SK-N-SH (cell line): ENCODE measurements around the gene TGFBR3. TPM values are rescaled to one million over a fixed set of nuclear protein-coding genes. Genes with fewer than 3 reads are reported as not detected.

Experiments used
- CTCF ChIA-PET: fragments of 300-600, 350-600 bp; formaldehyde crosslinking; extraction: SDS; loops from one replicate; lab custom pipeline; 2021; lab: Yijun Ruan, JAX
- POLR2A ChIA-PET: fragments of 350-600 bp; sonication (Branson Sonifier 250); formaldehyde crosslinking; extraction: SDS; loops from one replicate; lab custom pipeline; 2020; ENCODE audit warnings: antibody characterized with exemption, inconsistent platforms; lab: Yijun Ruan, JAX
- DNase-seq: peaks from one replicate; pipeline ENCODE4 v3.0.0; 2012
- H2AFZ ChIP-seq: fragments of 200-600 bp; sonication (generic); 2 replicates; pipeline ENCODE4 v1.8.1; 2016; ENCODE audit warnings: antibody characterized with exemption, mild to moderate bottlenecking, low read depth
- H3F3A ChIP-seq: fragments of 200-600 bp; sonication (generic); replicated peaks from 2 replicates; pipeline ENCODE3; 2016; ENCODE audit warnings: antibody characterized with exemption, mild to moderate bottlenecking; ENCODE audit not compliant: insufficient read depth
- H3K27ac ChIP-seq, 2 experiments: fragments of 200-500 bp in 1 of 2; fragments of 200-600 bp in 1 of 2; sonication (Bioruptor generic) in 1 of 2; sonication (generic), shearing (Covaris generic) in 1 of 2; 2 replicates each; pipeline versions ENCODE4 v1.5.1 to v1.6.1; 2014 to 2016; ENCODE audit warnings: low read depth in 2 of 2, inconsistent platforms in 1 of 2, low read length in 1 of 2, mild to moderate bottlenecking in 1 of 2, mixed read lengths in 1 of 2
- H3K27me3 ChIP-seq: fragments of 200-600 bp; sonication (generic), shearing (Covaris generic); 2 replicates; pipeline ENCODE4 v1.6.1; 2016; ENCODE audit warnings: mixed run types; ENCODE audit not compliant: insufficient read depth
- H3K36me3 ChIP-seq, 2 experiments: fragments of 200-500 bp in 1 of 2; fragments of 200-600 bp in 1 of 2; sonication (Bioruptor generic) in 1 of 2; sonication (generic) in 1 of 2; replicated peaks in 1 of 2; 2 replicates each; pipeline versions ENCODE3 to v1.5.1; 2014 to 2016; ENCODE audit warnings: low read length in 1 of 2, mild to moderate bottlenecking in 1 of 2; ENCODE audit not compliant: insufficient read depth in 2 of 2, control insufficient read depth in 1 of 2
- H3K4me1 ChIP-seq, 2 experiments: fragments of 200-500 bp in 1 of 2; fragments of 200-600 bp in 1 of 2; sonication (Bioruptor generic) in 1 of 2; sonication (generic), shearing (Covaris generic) in 1 of 2; 2 replicates each; pipeline versions ENCODE4 v1.5.1 to v1.6.1; 2014 to 2016; ENCODE audit warnings: low read depth in 1 of 2, low read length in 1 of 2, mixed run types in 1 of 2; ENCODE audit not compliant: insufficient read depth in 2 of 2, control insufficient read depth in 1 of 2
- H3K4me2 ChIP-seq: fragments of 200-600 bp; sonication (generic), shearing (Covaris generic); 2 replicates; pipeline ENCODE4 v1.6.1; 2017; ENCODE audit warnings: mixed run types
- H3K4me3 ChIP-seq, 2 experiments: fragments of 200-500 bp in 1 of 2; fragments of 200-600 bp in 1 of 2; sonication (Bioruptor generic) in 1 of 2; sonication (generic), shearing (Covaris generic) in 1 of 2; 2 replicates each; pipeline versions ENCODE4 v1.5.1 to v1.8.1; 2014 to 2016; ENCODE audit warnings: low read depth in 2 of 2, inconsistent platforms in 1 of 2, low read length in 1 of 2, mild to moderate bottlenecking in 1 of 2, mixed read lengths in 1 of 2, moderate library complexity in 1 of 2
- H3K79me2 ChIP-seq: fragments of 200-600 bp; sonication (generic); 2 replicates; pipeline ENCODE4 v1.8.1; 2017; ENCODE audit warnings: mild to moderate bottlenecking; ENCODE audit not compliant: insufficient read depth
- H3K9ac ChIP-seq: fragments of 200-600 bp; sonication (generic); 2 replicates; pipeline ENCODE4 v1.6.1; 2017; ENCODE audit warnings: mixed run types
- H3K9me2 ChIP-seq: fragments of 200-600 bp; sonication (generic); 2 replicates; pipeline ENCODE4 v1.6.1; 2017; ENCODE audit warnings: mixed run types
- H3K9me3 ChIP-seq: fragments of 200-600 bp; sonication (generic); 2 replicates; pipeline ENCODE4 v1.6.1; 2017; ENCODE audit warnings: mixed run types, mild to moderate bottlenecking, moderate library complexity
- H4K20me1 ChIP-seq: fragments of 200-600 bp; sonication (generic); 2 replicates; pipeline ENCODE4 v1.6.1; 2017; ENCODE audit warnings: mild to moderate bottlenecking, mixed run types; ENCODE audit not compliant: insufficient read depth
- EZH2phosphoT487 ChIP-seq: fragments of 200-600 bp; sonication (generic); IDR thresholded peaks from 2 replicates; pipeline ENCODE4 v1.6.1; 2017; ENCODE audit warnings: low read depth, mixed run types, mild to moderate bottlenecking, antibody characterized with exemption, moderate library complexity, borderline replicate concordance
- FOSL2 ChIP-seq: IDR thresholded peaks from 2 replicates; pipeline ENCODE4 v1.4.0; 2012; ENCODE audit warnings: low read depth, mild to moderate bottlenecking, moderate library complexity, borderline replicate concordance
- GABPA ChIP-seq: IDR thresholded peaks from 2 replicates; pipeline ENCODE4 v1.4.0; 2012; ENCODE audit warnings: low read depth, mild to moderate bottlenecking
- PBX3 ChIP-seq: IDR thresholded peaks from 2 replicates; pipeline ENCODE4; 2012
- SMC3 ChIP-seq: IDR thresholded peaks from 2 replicates; pipeline ENCODE4 v1.6.1; 2012; ENCODE audit warnings: low read depth, low read length, improper control_type of control experiment
- TAF1 ChIP-seq: IDR thresholded peaks from 2 replicates; pipeline ENCODE4 v1.6.1; 2012; ENCODE audit warnings: low read depth, mild to moderate bottlenecking, low read length, moderate library complexity, borderline replicate concordance
- TCF12 ChIP-seq: IDR thresholded peaks from 2 replicates; pipeline ENCODE4 v1.4.0; 2012
- WGBS: methylation state at CpG from one replicate; pipeline ENCODE4 v1.1.6; 2017; ENCODE audit warnings: low lambda C conversion rate; 5-methylcytosine and 5-hydroxymethylcytosine counted together
- polyA plus RNA-seq, 3 experiments: library from polyadenylated mRNA; depleted of rRNA; stranded (reverse); fragments of >200 nt; gene quantifications; 2 replicates each; pipeline ENCODE4 v1.2.3, GENCODE V29; 2012
- TF ChIP-seq, protein P1 (sequence below): IDR thresholded peaks from 2 replicates; pipeline ENCODE4 v1.4.0; 2012; ENCODE audit warnings: low read depth, borderline replicate concordance

TGFBR3 gene
- polyA plus RNA-seq, 1 of the 3 experiments (the other 2 are of a cell fraction): 0.07 TPM

- H3K36me3 ChIP-seq: no peaks in the 10 kb centered on the region
- peaks cover 34% of the 10 kb centered on the region for H3K27me3 ChIP-seq
Observed at GRCh38 chr1:91779548-91780021, 106.4 kb downstream of the TGFBR3 start.

GRCh38 chr1:91778964-91779363 lies 107.0 kb downstream of the TGFBR3 start:
- ChIA-PET POLR2A (no interaction called here), CTCF (no interaction called here)
- DNase-seq: no peak
- H3K4me2 ChIP-seq: no peak overlapping the region
- H3F3A ChIP-seq: peaks cover 13% of the 10 kb centered on the region
- TF ChIP-seq PBX3: no peak
- TF ChIP-seq GABPA: no peak
- H3K36me3 ChIP-seq: no peaks in the 10 kb centered on the region
- no peaks in the 10 kb centered on the region for H4K20me1 ChIP-seq
- H3K27ac ChIP-seq: no peak overlapping the region
- H3K27me3 ChIP-seq: peaks cover 41% of the 10 kb centered on the region
- no peak overlapping the region for H3K9ac ChIP-seq
- no peaks in the 10 kb centered on the region for H3K79me2 ChIP-seq
- H3K9me3 ChIP-seq: no peaks in the 10 kb centered on the region
- no peaks in the 10 kb centered on the region for H3K9me2 ChIP-seq
- H3K4me3 ChIP-seq: no peak overlapping the region
- peaks cover 0 to 13% of the 10 kb centered on the region in 2 experiments; a peak in 2 of 4 replicates for H3K4me1 ChIP-seq
- H2AFZ ChIP-seq: no peak overlapping the region
- 78% methylated on average over 5 of the region's 5 CpGs for WGBS

More at GRCh38 chr1:91779548-91780021, 106.4 kb downstream of the TGFBR3 start:
- CTCF ChIA-PET: no interaction called here
- 35% methylated on average over 2 of the region's 2 CpGs for WGBS
- Histone ChIP-seq H3K27ac (no peak overlapping the region), H3K4me3 (no peak overlapping the region), H4K20me1 (no peaks in the 10 kb centered on the region), H3K4me2 (no peak overlapping the region), H3K4me1 (peaks cover 0 to 13% of the 10 kb centered on the region in 2 experiments; a peak in 2 of 4 replicates), H2AFZ (no peak overlapping the region), H3K9ac (no peak overlapping the region), H3F3A (peaks cover 13% of the 10 kb centered on the region), H3K79me2 (no peaks in the 10 kb centered on the region), H3K9me3 (no peaks in the 10 kb centered on the region), H3K9me2 (no peaks in the 10 kb centered on the region)
- POLR2A ChIA-PET: no interaction called here
- DNase-seq: no peak
- TF ChIP-seq, protein P1, sequence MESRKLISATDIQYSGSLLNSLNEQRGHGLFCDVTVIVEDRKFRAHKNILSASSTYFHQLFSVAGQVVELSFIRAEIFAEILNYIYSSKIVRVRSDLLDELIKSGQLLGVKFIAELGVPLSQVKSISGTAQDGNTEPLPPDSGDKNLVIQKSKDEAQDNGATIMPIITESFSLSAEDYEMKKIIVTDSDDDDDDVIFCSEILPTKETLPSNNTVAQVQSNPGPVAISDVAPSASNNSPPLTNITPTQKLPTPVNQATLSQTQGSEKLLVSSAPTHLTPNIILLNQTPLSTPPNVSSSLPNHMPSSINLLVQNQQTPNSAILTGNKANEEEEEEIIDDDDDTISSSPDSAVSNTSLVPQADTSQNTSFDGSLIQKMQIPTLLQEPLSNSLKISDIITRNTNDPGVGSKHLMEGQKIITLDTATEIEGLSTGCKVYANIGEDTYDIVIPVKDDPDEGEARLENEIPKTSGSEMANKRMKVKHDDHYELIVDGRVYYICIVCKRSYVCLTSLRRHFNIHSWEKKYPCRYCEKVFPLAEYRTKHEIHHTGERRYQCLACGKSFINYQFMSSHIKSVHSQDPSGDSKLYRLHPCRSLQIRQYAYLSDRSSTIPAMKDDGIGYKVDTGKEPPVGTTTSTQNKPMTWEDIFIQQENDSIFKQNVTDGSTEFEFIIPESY: no peak
- no peak for TF ChIP-seq TCF12

GRCh38 chr1:91777630-91778300 lies 108.2 kb downstream of the TGFBR3 start:
- Histone ChIP-seq H3K36me3 (no peaks in the 10 kb centered on the region), H3F3A (peaks cover 13% of the 10 kb centered on the region), H3K9ac (no peak overlapping the region), H3K9me2 (no peaks in the 10 kb centered on the region), H3K27ac (no peak overlapping the region), H3K27me3 (peaks cover 40% of the 10 kb centered on the region), H3K9me3 (no peaks in the 10 kb centered on the region), H4K20me1 (no peaks in the 10 kb centered on the region), H3K4me2 (no peak overlapping the region), H2AFZ (no peak overlapping the region), H3K79me2 (no peaks in the 10 kb centered on the region), H3K4me3 (no peak overlapping the region), H3K4me1 (peaks cover 0 to 13% of the 10 kb centered on the region in 2 experiments; a peak in 2 of 4 replicates)
- POLR2A ChIA-PET: no interaction called here
- WGBS: 5% methylated on average over 10 of the region's 10 CpGs
- no peak for DNase-seq
- CTCF ChIA-PET: interaction anchor here (1.2 kb wide), 1 partner anchor 13 kb away, joined by 3 read pairs; no protein-coding TSS in a partner anchor
- TF ChIP-seq PBX3 (no peak), FOSL2 (no peak), SMC3 (no peak), EZH2phosphoT487 (no peak), TAF1 (no peak), TCF12 (no peak)
